HG02885 (cell line): Measurements from ENCODE around the gene TAAR5.
A peak's percentile ranks its signal among the peaks of the same experiment; 100 is the strongest.
"Not testable (repeated sequence)": the region's sequence is repeated elsewhere in the genome, so short reads cannot be mapped to it uniquely, and the experiment has no call there.

Experiments
- ATAC-seq: cut with Tn5 transposase; IDR thresholded peaks from one replicate; pipeline ENCODE4 v1.9.1; 2021; ENCODE audit warnings: mild to moderate bottlenecking; ENCODE audit not compliant: unreplicated experiment, poor library complexity

The TAAR5 gene

GRCh38 chr6:132589454-132589853 lies at the start of gene TAAR5:
Gene TAAR5 (minus strand): TSS chr6:132589741. CDS start chr6:132589686, 55 bp downstream.
- no peak for ATAC-seq

- ATAC-seq: not testable (repeated sequence)
Measured at GRCh38 chr6:132637135-132637534, 47.6 kb upstream of the TAAR5 start.

GRCh38 chr6:132635906-132636305 lies 46.4 kb upstream of the TAAR5 start:
- not testable (repeated sequence) for ATAC-seq

- not testable (repeated sequence) for ATAC-seq
Measured at GRCh38 chr6:132635288-132635687, 45.7 kb upstream of the TAAR5 start.

- no peak for ATAC-seq
Measured at GRCh38 chr6:132634796-132635195, 45.3 kb upstream of the TAAR5 start.

- no peak for ATAC-seq
Measured at GRCh38 chr6:132633362-132633761, 43.8 kb upstream of the TAAR5 start.

GRCh38 chr6:132624175-132624574 lies 34.6 kb upstream of the TAAR5 start, which contains the start of gene TAAR2:
Gene TAAR2 (minus strand): TSS chr6:132624275. CDS start chr6:132624275, 0 bp downstream.
- ATAC-seq: no peak

GRCh38 chr6:132623106-132623845 lies 33.7 kb upstream of the TAAR5 start:
- no peak for ATAC-seq

GRCh38 chr6:132616677-132617076 lies 27.1 kb upstream of the TAAR5 start:
- ATAC-seq: no peak

GRCh38 chr6:132614554-132614953 lies 25.0 kb upstream of the TAAR5 start:
- ATAC-seq: peak; percentile 59

- ATAC-seq: no peak
Measured at GRCh38 chr6:132612449-132613108, 23.0 kb upstream of the TAAR5 start.

GRCh38 chr6:132611616-132612015 lies 22.1 kb upstream of the TAAR5 start:
- ATAC-seq: no peak

GRCh38 chr6:132607544-132608233 lies 18.1 kb upstream of the TAAR5 start:
- ATAC-seq: no peak

GRCh38 chr6:132604635-132605152 lies 15.2 kb upstream of the TAAR5 start:
- ATAC-seq: no peak

- not testable (repeated sequence) for ATAC-seq
Measured at GRCh38 chr6:132600900-132601299, 11.4 kb upstream of the TAAR5 start.

- ATAC-seq: peak; percentile 63
Measured at GRCh38 chr6:132598473-132598872, 8.9 kb upstream of the TAAR5 start.

- no peak for ATAC-seq
Measured at GRCh38 chr6:132596201-132596600, 6.7 kb upstream of the TAAR5 start.

- ATAC-seq: no peak
Measured at GRCh38 chr6:132592855-132593254, 3.3 kb upstream of the TAAR5 start.

- no peak for ATAC-seq
Measured at GRCh38 chr6:132590362-132590761, 821 bp upstream of the TAAR5 start.

GRCh38 chr6:132587424-132587823 lies 2.1 kb downstream of the TAAR5 start:
- ATAC-seq: no peak

- ATAC-seq: no peak
Measured at GRCh38 chr6:132584698-132585097, 4.8 kb downstream of the TAAR5 start.
